NCI-H2196 (cell line): ENCODE data around the gene FCF1.

ENCODE experiments used
- DNase-seq: peaks from one replicate; lab custom pipeline; 2025; ENCODE audit not compliant: unreplicated experiment; lab: John Stamatoyannopoulos, UW

FCF1 gene, protein sequence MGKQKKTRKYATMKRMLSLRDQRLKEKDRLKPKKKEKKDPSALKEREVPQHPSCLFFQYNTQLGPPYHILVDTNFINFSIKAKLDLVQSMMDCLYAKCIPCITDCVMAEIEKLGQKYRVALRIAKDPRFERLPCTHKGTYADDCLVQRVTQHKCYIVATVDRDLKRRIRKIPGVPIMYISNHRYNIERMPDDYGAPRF

DNA sequence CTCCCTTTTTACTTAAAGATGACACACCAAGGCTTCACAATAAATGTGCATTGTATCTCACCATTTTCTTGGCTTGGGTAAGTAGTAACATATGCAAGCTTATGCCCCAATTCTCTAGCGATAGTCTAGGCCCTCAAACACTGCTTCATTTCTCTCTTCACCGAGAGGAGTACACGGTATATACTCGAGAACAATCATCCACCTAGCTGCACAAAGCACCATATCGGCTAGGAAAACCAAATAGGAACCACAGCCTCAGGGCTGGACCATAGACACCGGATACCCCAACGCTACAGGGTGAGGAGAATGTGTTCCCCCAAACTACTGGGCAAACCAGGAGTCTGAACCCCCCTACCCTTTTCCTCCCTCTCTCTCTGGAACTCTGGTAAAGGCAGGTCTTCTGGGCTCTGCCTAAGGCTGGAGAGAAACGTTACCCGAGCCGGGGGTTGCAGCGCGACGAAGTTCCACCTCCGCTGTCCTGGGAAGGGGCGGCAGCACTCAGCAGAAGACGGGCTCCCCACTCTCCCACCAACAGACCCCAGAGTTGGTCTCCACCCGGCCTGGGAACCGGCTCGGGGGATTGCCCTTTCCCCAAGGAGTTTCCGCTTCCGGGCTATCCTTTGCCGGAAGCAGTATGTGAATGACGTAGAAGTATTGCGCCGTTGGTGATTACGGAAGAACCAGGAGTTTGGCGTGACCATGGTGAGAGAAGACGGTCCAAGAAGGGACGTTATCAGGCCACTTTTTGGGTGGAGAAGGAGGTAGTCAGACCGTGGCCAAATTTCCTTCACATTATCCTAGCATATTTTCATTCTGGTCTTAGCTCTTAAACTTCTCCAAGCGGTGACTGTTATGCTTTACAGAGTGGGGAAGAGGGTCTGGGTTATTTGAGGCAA is at the start of gene FCF1, which contains the start of gene AREL1:
Gene FCF1 (plus strand): TSS at position 646 of the 896 bp plus-strand sequence. CDS start 54 bp downstream, at position 700.
Gene AREL1 (minus strand): TSS at position 582 of the 896 bp plus-strand sequence. CDS start 27,465 bp downstream, outside the sequence.
- no peak for DNase-seq

DNA sequence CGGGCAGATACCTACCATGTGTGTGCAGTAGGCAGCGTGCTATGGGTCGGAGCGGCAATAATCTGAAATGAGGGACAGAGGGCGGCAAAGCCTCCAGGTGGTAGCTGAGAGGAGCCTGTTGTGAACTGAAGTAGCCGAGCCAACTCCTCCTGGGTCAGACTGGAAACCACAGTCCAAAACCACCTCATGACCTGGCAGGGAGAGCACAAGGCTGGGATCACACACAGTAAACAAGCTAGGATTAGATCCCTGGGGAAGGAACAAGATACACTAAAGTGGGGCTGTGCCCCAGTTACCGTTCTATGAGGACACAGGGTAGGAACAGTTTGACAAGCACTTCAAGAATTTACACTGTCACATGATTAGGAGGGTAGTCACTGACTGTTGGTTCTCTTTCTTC is 49.1 kb upstream of the FCF1 start:
- DNase-seq = no peak

DNA sequence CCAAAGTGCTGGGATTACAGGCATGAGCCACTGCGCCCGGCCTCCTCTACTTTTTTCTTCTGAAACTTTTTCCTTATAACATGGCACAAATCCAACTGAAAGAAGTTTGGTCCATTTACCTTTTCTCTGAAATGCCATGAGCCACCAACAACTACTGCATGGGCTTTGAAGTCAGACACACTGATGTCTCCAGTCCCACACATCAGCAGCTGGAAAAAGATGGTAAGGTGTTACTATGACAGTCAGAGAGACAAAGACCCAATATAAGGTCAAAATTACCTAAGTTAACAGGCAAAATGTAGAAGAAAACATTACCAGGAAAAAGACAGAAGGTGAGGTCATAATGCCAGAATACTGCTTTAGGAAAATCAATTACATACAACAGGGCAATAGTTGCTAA is 48.2 kb upstream of the FCF1 start:
- DNase-seq = no peak

DNA sequence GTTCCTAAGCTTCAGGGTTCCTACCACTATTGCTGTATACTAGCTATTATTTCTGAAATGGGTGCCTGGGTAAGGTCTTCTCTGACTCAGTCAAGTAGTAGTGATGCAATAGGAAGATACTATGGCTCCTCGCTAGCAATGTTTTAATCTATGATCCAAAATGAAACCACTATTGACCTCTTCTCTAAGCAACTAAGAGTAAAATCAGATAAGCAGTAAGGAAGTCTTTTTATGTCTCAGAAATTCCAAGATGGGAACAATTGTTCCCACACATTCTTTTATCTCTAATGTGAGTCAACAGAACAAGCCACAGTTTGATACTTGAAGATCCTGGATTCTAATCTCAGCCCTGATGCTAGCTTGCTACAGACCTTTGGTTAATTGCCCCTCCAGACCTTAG is 45.2 kb upstream of the FCF1 start:
- DNase-seq = no peak

DNA sequence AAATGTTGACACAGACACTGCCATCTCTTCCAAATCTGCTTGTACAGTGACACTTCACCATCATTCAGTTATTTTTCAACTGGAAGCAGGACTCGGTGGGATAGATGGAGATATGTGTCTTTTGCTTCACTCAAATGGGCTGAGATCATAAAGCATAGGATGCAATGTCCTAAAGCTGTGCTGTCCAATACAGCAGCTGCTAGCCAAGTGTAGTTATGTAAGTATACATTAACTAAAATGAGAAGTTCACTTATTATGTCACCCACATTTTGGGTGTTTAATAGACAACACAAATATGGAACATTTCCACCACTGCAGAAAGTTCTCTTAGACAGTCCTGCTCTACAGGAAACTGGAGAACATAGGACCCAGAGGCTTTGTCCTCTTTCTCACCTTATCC is 43.7 kb upstream of the FCF1 start:
- DNase-seq = no peak

DNA sequence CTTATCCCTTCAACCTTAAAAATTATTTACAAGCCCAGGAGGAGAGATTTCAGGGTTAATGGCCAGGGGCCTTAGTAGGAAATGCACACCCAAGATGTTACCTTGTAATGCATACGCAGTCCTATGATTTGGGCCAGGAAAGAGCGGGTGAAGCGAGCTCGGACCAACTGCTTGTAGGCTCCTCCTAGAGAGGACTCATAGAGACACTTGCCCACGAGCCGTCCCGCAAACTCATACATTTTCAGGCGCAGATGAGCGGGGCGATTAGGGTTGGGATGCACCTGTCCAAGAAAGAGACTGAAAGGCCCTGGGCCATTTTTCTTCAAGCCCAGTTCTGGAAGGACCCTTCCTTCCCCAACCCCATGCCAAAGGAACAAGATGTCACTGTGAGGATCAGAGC is 43.1 kb upstream of the FCF1 start:
- DNase-seq = no peak

DNA sequence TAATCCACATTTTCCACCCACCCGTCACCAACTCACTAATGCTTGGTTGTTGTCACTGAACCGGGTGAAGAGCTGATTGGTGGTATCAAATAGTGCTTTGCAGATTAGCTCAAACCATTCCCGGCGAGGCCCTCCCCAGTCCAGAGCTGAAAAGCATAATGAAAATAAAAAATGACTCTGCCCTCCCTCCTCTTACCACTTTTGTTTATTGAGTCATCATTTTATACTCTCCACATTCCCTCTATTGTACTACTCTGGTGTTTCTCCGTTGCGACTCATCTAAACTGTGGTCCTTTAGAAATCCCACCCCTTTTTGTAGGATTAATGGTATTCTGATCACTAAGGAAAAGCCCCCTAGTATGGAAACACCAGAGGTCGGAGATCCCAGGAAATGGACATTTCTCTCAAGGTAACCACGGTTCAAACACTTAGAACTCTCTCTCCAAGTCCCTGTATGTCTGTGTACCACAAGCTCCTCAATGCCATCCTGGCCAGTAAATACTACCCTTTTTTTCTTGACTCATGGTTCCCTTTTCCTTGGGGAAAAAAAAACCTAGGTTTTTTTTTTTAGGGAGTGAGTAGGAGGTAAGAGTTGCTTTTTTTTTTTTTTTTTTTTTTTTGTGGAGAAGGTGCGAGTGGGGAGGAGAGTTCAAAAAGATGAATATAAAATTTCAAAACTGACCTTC is 42.1 kb upstream of the FCF1 start:
- no peak for DNase-seq

DNA sequence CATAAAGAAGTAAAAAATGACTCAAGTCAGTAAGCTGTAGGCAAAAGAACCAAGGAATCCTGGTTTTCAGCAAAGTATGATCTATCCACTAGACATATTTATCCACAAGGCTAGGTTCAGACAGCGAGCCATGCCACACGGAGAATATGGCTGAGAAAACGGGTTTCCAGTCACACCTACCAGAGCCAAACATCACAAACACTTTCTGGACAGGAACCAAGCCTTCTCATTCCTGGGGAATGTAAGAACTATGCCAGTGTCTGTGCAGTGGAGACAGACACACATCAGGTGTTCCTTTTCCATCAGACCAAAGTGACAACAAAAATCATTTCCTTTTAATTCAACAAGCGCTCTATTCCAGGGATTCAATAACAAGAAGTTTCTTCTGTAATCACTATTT is 41.2 kb upstream of the FCF1 start:
- DNase-seq = no peak

DNA sequence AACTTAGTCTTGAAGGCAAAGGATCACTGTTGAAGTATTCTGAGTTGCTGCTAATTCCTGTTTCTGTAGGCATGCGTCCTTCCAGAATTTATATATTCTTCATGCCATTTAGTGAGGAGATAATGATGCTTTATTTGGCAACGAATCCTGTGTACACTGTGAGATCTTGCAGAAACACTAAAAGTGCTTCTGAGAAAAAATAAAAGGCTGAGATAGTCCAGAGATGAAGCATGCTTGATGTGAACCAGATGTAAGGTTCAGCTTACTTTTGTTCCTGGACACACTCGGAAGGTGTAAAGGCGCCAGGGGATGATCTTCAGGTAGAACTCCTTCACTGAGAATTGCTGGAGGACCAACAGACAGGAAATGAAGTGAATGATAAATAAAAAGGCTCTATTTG is 39.2 kb upstream of the FCF1 start:
- no peak for DNase-seq

DNA sequence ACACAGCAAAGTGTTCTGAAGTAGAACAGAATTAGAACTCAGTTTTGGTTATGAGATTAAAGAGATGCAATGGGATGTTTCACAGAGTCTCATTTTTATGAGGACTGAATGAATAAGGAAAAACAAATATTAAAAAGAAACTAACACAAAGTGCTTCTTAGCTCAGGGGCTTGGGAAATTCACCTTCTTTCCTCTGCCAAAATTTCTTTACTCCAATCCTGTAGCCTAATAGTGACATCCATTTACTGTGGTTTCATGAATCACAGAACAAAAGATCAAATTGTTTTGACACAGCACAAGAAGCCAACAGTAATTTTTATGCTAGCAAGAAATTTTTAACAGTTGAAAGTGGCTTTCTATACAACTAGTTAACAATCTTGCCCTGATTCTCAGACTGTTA is 37.7 kb upstream of the FCF1 start:
- DNase-seq = no peak

DNA sequence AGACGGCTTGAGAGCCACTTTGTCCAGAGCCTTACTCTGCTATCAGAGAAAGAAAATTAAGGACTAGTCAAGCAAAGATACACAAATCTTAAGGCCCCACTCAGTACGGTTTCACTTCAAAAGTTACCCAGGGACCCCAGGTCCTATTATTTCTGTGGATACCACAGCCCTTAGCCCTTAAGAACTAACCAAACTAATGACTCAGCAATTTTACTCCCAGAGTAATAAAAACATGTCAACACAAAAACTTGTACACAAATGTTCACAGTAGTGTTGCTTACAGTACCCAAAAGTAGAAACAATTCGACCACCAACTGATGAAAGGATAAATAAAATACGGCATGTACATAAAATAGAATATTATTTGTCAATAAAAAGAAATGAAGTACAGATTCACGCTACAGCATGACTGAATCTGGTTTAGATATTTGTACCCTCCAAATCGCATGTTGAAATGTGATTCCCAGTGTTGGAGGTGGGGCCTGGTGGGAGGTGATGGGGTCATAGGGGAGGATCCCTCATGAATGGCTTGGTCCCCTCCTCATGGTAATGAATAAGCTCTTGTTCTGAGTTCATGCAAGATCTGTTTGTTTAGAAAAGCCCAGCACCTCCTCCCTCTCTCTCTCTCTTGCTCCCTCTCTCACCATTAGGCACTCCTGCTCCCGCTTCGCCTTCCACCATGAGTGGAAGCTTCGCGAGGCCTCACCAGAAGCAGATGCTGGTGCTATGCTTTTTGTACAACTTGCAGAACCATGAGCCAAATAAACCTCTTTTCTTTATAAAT is 30.6 kb upstream of the FCF1 start:
- no peak for DNase-seq

DNA sequence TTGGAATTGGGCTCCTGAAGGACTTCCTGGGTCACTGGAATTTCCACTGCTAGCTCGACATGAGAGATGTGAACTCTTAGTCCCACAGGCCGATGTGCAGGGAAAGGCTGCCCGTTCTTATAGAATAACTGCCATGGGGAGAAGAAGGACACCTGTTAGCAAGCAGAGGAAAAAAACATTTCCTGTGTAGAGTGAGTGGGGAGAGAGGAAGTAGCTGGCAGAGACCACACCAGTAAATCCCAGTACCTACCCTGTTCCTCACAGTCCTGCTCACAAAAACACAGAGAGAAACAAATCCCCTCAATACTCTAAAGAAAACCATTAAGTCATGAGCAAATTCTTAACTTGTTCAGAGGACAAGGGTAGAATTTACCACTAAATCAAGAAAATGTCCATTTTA is 29.5 kb upstream of the FCF1 start:
- DNase-seq = no peak

DNA sequence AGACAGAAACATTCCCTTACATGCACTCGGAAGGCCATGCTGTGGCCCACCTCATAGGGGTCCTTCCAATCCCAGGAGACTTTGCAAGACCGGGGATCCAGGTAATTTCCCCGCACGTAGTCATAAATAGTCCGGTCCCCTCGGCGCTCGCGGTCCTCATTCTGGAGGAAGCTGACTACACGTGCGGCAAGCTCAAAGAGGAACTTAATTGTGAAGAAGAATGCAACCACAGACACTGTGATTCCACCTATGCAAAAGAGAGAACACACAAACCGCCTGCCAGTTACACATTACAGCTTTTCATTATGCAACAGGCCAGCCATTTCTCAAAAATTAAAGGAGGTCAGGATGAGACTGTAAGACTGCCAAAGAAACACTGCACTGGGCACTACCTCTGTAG is 28.5 kb upstream of the FCF1 start:
- no peak for DNase-seq

DNA sequence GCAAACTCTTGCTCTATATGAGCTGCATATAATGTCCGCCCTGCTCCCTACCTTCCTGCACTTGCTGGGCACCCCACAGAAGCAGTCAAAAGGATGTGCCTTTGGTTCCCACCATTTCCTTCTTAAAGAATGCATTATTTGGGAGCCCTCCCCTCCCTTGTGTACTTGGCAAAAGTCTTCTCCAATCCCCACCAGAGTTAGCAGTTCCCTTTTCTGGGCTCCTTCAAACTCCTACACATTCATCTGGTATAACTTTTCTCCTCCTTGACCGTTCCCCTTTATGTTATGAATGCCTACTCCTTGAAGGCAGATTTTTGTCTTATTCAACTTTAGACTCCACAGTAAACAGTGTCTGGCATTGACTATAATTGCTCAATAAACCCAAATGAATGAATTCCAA is 27.9 kb upstream of the FCF1 start:
- DNase-seq = no peak

DNA sequence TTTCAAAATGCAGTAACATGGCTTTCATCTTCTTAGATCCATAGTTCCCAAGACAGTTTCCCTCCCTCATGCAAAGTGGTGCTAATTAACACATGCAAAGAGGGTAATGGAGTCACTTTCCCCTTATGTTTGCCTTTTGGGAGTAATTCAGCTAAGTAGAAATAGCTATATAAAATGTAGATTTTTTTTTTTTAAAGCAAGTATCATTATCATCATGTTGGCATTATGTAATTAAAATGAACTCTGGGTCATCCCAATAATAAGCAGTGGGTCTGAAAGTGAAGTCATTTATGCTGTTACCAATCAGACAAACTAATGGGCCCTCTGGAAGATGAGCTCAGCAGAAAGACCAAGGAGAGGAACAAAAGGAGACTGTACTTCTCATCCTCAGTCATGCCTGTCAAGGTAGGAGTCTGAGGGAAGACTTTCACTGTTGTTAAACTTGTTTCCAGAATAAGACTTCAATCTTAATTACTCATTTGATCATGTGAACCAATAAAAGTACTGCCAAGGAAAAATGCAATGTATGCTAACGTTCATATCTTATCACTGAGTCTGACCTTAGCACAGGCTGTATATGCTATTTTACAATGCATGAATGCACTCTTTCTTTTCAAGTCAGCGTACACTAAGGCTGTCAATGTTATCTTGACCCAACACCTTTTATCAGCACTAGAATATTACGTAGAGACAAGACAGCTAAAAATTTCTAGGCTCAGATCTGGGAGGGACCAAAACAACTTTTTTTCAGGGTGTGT is 26.8 kb upstream of the FCF1 start:
- DNase-seq = no peak

DNA sequence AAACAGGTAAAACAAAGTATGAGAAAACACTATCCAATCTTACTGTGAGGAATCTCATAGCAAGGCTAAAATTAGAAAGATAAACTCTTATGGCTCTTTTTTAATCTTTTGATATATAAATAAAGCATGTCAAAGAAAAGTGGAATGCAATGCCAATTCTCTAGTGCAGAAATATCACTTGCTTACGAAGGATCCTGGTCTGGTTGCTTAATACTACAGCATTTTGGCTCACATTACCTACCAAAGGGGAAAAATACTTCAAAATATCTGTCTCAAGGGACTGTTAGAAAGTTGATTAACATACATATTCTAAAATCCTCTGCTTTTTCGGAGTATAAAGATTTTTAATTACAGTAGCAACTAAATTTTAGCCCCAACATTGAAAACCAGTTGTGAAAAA is 21.5 kb upstream of the FCF1 start:
- no peak for DNase-seq

DNA sequence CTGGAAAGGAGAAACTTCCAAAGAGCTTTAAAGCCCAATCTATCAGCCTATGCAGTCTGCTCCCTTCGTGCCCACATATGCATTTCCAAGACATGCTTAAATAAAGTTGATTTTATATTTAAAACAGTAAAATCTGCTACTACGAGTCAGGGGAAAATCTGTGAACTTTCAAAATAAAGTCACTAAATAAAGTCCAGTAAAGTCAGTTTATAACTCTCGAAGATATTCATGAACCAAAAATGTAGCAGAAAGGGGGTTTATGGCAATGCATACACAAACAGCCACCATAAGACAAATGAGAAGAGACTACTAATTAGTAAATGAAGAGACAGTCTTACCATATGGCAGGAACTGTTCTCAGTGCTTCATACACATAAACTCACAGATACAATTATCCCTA is 19.8 kb upstream of the FCF1 start:
- DNase-seq = no peak

DNA sequence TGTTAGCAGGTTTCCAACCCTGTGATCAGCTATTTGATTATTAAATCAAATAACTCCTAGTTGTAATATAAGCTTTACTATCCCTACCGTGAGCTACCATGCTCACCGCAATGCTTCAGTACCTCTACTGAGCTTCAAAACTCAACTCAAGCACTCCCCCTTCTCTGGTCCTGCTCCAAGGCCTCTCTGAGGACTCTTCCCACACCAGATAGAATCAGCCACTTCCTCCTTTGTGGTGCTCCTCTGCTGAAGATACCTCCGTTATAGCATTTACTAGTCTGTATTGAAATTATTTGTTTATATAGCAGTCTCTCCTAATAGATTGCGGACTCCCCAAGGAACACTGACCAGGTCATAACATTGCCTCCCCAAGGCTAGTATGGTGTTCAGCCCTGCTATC is 17.5 kb upstream of the FCF1 start:
- no peak for DNase-seq

DNA sequence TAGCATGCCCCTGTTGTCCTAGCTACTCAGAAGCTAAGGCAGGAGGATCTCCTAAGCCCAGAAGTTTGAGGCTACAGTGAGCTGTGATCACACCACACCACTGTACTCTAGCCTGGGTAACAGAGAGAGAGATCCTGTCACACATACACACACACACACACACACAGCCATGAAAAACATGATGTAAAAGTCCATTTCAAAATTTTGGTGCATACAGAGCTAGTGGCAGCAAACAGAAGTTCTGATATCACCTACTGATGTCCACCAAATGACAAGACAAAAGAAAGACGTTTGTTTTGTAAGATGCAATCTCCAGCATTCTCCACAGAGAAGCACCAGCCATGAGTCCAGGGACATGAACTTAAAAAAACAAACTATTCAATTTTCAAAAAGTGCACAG is 15.9 kb upstream of the FCF1 start:
- DNase-seq = no peak

DNA sequence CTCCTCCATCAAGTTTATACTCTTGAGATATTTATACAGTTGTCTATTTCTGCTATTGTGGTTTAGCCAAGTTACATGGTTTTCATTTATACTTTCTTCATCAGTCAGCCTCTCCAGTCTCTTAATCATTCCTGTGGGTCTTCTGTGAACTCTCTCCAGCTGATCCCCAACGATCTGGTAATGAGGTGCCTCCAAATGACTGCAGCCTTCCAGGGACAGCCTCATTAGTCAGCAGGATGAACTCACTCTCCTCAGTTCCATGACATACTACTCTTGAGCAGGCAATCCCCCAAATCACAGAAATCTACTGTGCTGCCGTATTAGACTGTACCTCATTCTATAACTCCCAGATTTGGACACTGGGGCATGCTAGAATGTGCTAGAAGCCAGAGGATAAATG is 15.4 kb upstream of the FCF1 start:
- DNase-seq = no peak

DNA sequence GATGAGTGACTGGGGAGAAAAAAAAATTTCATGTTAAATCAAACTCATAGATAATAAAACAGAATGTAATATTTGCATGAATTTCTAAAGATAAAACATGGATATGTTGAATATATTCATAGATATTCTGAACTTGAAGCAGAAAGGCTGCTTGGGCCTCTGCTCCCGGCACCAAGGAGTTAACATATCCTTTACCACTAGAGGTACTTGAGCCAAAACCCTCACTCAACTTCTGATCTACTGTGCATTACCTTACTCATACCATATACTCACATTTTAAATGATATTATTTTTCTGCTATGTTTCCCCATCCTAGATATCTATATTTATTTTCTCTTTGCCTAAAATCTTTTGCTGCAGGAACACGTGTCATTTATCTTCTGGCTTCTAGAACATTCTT is 15.0 kb upstream of the FCF1 start:
- no peak for DNase-seq
